Ishikawa (cell line): Measurements from ENCODE around the gene A3GALT2.

Experiments
- CEBPB ChIP-seq: IDR thresholded peaks from 2 replicates; pipeline ENCODE4 v1.6.1; 2012
- CREB1 ChIP-seq: IDR thresholded peaks from 2 replicates; pipeline ENCODE4 v1.6.1; 2012; ENCODE audit warnings: low read depth
- EGR1 ChIP-seq: IDR thresholded peaks from 2 replicates; pipeline ENCODE4 v1.6.1; 2012
- EP300 ChIP-seq: IDR thresholded peaks from 2 replicates; pipeline ENCODE4 v1.6.1; 2012; ENCODE audit warnings: borderline replicate concordance
- FOXM1 ChIP-seq: IDR thresholded peaks from 2 replicates; pipeline ENCODE4 v1.6.1; 2012; ENCODE audit warnings: low read depth, borderline replicate concordance
- MAX ChIP-seq: IDR thresholded peaks from 2 replicates; pipeline ENCODE4 v1.6.1; 2012
- NFIC ChIP-seq: IDR thresholded peaks from 2 replicates; pipeline ENCODE4 v1.6.1; 2012
- RAD21 ChIP-seq: IDR thresholded peaks from 2 replicates; pipeline ENCODE4 v1.6.1; 2012; ENCODE audit warnings: low read depth
- REST ChIP-seq: IDR thresholded peaks from 2 replicates; pipeline ENCODE4 v1.6.1; 2012; ENCODE audit warnings: low read depth, mild to moderate bottlenecking
- TAF1 ChIP-seq: IDR thresholded peaks from 2 replicates; pipeline ENCODE4 v1.6.1; 2012; ENCODE audit warnings: low read depth, mild to moderate bottlenecking
- TCF12 ChIP-seq: IDR thresholded peaks from 2 replicates; pipeline ENCODE4 v1.6.1; 2012; ENCODE audit warnings: low read depth
- TEAD4 ChIP-seq: IDR thresholded peaks from 2 replicates; pipeline ENCODE4 v1.6.1; 2012
- USF1 ChIP-seq: IDR thresholded peaks from 2 replicates; pipeline ENCODE4 v1.6.1; 2012
- YY1 ChIP-seq: IDR thresholded peaks from 2 replicates; pipeline ENCODE4 v1.6.1; 2012; ENCODE audit warnings: low read depth
- ZBTB7A ChIP-seq: IDR thresholded peaks from 2 replicates; pipeline ENCODE4 v1.6.1; 2012; ENCODE audit warnings: low read depth

Gene A3GALT2

GRCh38 chr1:33317354-33317753 lies 3.5 kb downstream of the A3GALT2 start:
- TF ChIP-seq NFIC (no peak), CEBPB (no peak), TCF12 (no peak), TEAD4 (no peak), EP300 (no peak), TAF1 (no peak)

GRCh38 chr1:33316601-33317000 lies 4.3 kb downstream of the A3GALT2 start:
- no peak for TF ChIP-seq RAD21
- TF ChIP-seq EGR1 = no peak
- TF ChIP-seq TCF12 = no peak
- TF ChIP-seq MAX = no peak
- no peak for TF ChIP-seq FOXM1
- no peak for TF ChIP-seq NFIC
- TF ChIP-seq REST = no peak
- no peak for TF ChIP-seq USF1
- no peak for TF ChIP-seq ZBTB7A
- no peak for TF ChIP-seq YY1
- TF ChIP-seq TAF1 = no peak
- TF ChIP-seq CEBPB = no peak
- no peak for TF ChIP-seq CREB1
- no peak for TF ChIP-seq TEAD4

GRCh38 chr1:33314416-33314815 lies 6.5 kb downstream of the A3GALT2 start:
- TF ChIP-seq CREB1 = no peak
- TF ChIP-seq TEAD4 = no peak
- TF ChIP-seq TAF1 = no peak
- TF ChIP-seq USF1 = no peak
- no peak for TF ChIP-seq TCF12
- no peak for TF ChIP-seq EGR1
- TF ChIP-seq YY1 = no peak
- no peak for TF ChIP-seq MAX
- TF ChIP-seq EP300 = no peak
- no peak for TF ChIP-seq FOXM1

- TF ChIP-seq CEBPB = no peak
- no peak for TF ChIP-seq EP300
- TF ChIP-seq NFIC = no peak
- no peak for TF ChIP-seq CREB1
- TF ChIP-seq MAX = no peak
- TF ChIP-seq TAF1 = no peak
- TF ChIP-seq REST = no peak
- TF ChIP-seq FOXM1 = no peak
- no peak for TF ChIP-seq TEAD4
- TF ChIP-seq TCF12 = no peak
- TF ChIP-seq USF1 = no peak
- TF ChIP-seq YY1 = no peak
- no peak for TF ChIP-seq RAD21
- no peak for TF ChIP-seq ZBTB7A
- no peak for TF ChIP-seq EGR1
These were observed 8.5 kb downstream of the A3GALT2 start for GRCh38 chr1:33312413-33312749.

GRCh38 chr1:33311706-33312412 lies 9.0 kb downstream of the A3GALT2 start:
- TF ChIP-seq REST (no peak), TAF1 (no peak), EP300 (no peak), EGR1 (no peak), CREB1 (no peak), YY1 (no peak), TEAD4 (no peak), CEBPB (no peak)
